Measurements from ENCODE around the gene RBMY1D.

GRCh38 chrY:21835052-21835451 is 59.3 kb downstream of the RBMY1D start:
- TF ChIP-seq POLR2A (IDR thresholded peaks at IDR 0.05; ENCODE audit: low read depth, low read length) (no peak), POLR2AphosphoS5 (IDR thresholded peaks at IDR 0.05; ENCODE audit: low read depth, low read length) (no peak), TAF1 (IDR thresholded peaks at IDR 0.05; ENCODE audit: borderline replicate concordance, low read depth, low read length) (no peak)
